Skin epidermis (tissue), 12 donors: ENCODE data around the gene KCNQ1.
A peak's percentile ranks its signal among the peaks of the same experiment; 100 is the strongest.
"Not testable (repeated sequence)": the region's sequence is repeated elsewhere in the genome, so short reads cannot be mapped to it uniquely, and the experiment has no call there.

Experiments
- H3K27ac ChIP-seq, 21 experiments: fragments of 200-600 bp; sonication (generic) in 11 of 21; one replicate each; pipeline ENCODE4 v1.5.0; 2020; ENCODE audit warnings: mild to moderate bottlenecking in 3 of 21, inconsistent platforms in 2 of 21, moderate library complexity in 2 of 21
- H3K4me3 ChIP-seq, 7 experiments: fragments of 200-600 bp; sonication (generic) in 2 of 7; one replicate each; pipeline ENCODE4 v1.5.0; 2020; ENCODE audit warnings: inconsistent platforms in 2 of 7, mild to moderate bottlenecking in 2 of 7, moderate library complexity in 1 of 7

KCNQ1 gene

GRCh38 chr11:2484576-2485125, 39.8 kb downstream of the KCNQ1 start:
- Histone ChIP-seq H3K27ac (no peak overlapping the region), H3K4me3 (no peak overlapping the region)

GRCh38 chr11:2488004-2488403, 43.2 kb downstream of the KCNQ1 start:
- no peak overlapping the region for H3K27ac ChIP-seq
- no peak overlapping the region for H3K4me3 ChIP-seq

GRCh38 chr11:2489083-2489482, 44.3 kb downstream of the KCNQ1 start:
- no peak overlapping the region for H3K27ac ChIP-seq
- H3K4me3 ChIP-seq = no peak overlapping the region

- not testable (repeated sequence) for H3K4me3 ChIP-seq
These were observed 53.1 kb downstream of the KCNQ1 start for GRCh38 chr11:2497951-2498350.

GRCh38 chr11:2498750-2499149, 53.9 kb downstream of the KCNQ1 start:
- no peak overlapping the region for H3K4me3 ChIP-seq
- no peak overlapping the region for H3K27ac ChIP-seq

More at GRCh38 chr11:2497951-2498350, 53.1 kb downstream of the KCNQ1 start:
- H3K27ac ChIP-seq = not testable (repeated sequence)

GRCh38 chr11:2507212-2507901, 62.5 kb downstream of the KCNQ1 start:
- no peak overlapping the region for H3K27ac ChIP-seq
- H3K4me3 ChIP-seq = no peak overlapping the region

- H3K27ac ChIP-seq = no peak overlapping the region
These were observed 63.3 kb downstream of the KCNQ1 start for GRCh38 chr11:2507945-2508749.

GRCh38 chr11:2508793-2509192, 64.0 kb downstream of the KCNQ1 start:
- no peak overlapping the region for H3K27ac ChIP-seq
- H3K4me3 ChIP-seq = no peak overlapping the region

More at GRCh38 chr11:2507945-2508749, 63.3 kb downstream of the KCNQ1 start:
- H3K4me3 ChIP-seq = no peak overlapping the region

- no peak overlapping the region for H3K4me3 ChIP-seq
- no peak overlapping the region for H3K27ac ChIP-seq
These were observed 64.7 kb downstream of the KCNQ1 start for GRCh38 chr11:2509481-2510001.

GRCh38 chr11:2510626-2511402, 66.0 kb downstream of the KCNQ1 start:
- Histone ChIP-seq H3K27ac (peak overlapping the region in 1 of 21 experiments; percentile 63), H3K4me3 (no peak overlapping the region)

GRCh38 chr11:2511421-2512369, 66.9 kb downstream of the KCNQ1 start:
- peak overlapping the region in 3 of 21 experiments; percentile 7 to 63 (median 10) for H3K27ac ChIP-seq
- no peak overlapping the region for H3K4me3 ChIP-seq

- Histone ChIP-seq H3K27ac (no peak overlapping the region), H3K4me3 (no peak overlapping the region)
These were observed 67.9 kb downstream of the KCNQ1 start for GRCh38 chr11:2512431-2513407.

- no peak overlapping the region for H3K4me3 ChIP-seq
- H3K27ac ChIP-seq = no peak overlapping the region
These were observed 68.6 kb downstream of the KCNQ1 start for GRCh38 chr11:2513441-2513840.

- Histone ChIP-seq H3K27ac (no peak overlapping the region), H3K4me3 (no peak overlapping the region)
These were observed 70.8 kb downstream of the KCNQ1 start for GRCh38 chr11:2515401-2516275.

- Histone ChIP-seq H3K27ac (no peak overlapping the region), H3K4me3 (no peak overlapping the region)
These were observed 71.6 kb downstream of the KCNQ1 start for GRCh38 chr11:2516276-2517015.

- Histone ChIP-seq H3K4me3 (no peak overlapping the region), H3K27ac (no peak overlapping the region)
These were observed 72.2 kb downstream of the KCNQ1 start for GRCh38 chr11:2517016-2517385.
